Measurements from ENCODE around the gene RTF2.
A peak's percentile ranks its signal among the peaks of the same experiment; 100 is the strongest.
"Not testable (repeated sequence)": the region's sequence is repeated elsewhere in the genome, so short reads cannot be mapped to it uniquely, and the experiment has no call there.

RTF2 gene

GRCh38 chr20:56554869-56555268 lies 86.4 kb downstream of the RTF2 start:
- peak; percentile 23 for DNase-seq (ENCODE audit: low read depth)
- TF ChIP-seq CTCF (IDR thresholded peaks at IDR 0.05; ENCODE audit: control insufficient read depth, extremely low read depth, insufficient read depth): no peak

GRCh38 chr20:56558968-56559367 lies 90.5 kb downstream of the RTF2 start:
- no peak overlapping the region for H3K4me3 ChIP-seq (ENCODE audit: low read depth, low read length)
- no peak for TF ChIP-seq CTCF (IDR thresholded peaks at IDR 0.05; ENCODE audit: control insufficient read depth, extremely low read depth, insufficient read depth)
- no peak for DNase-seq (ENCODE audit: low read depth)

More at GRCh38 chr20:56554869-56555268, 86.4 kb downstream of the RTF2 start:
- no peak overlapping the region for H3K4me3 ChIP-seq (ENCODE audit: low read depth, low read length)

GRCh38 chr20:56564526-56564925 lies 96.1 kb downstream of the RTF2 start:
- H3K4me3 ChIP-seq (ENCODE audit: low read depth, low read length); DNase-seq (ENCODE audit: low read depth): not testable (repeated sequence)

GRCh38 chr20:56565511-56565910 lies 97.1 kb downstream of the RTF2 start:
- H3K4me3 ChIP-seq (ENCODE audit: low read depth, low read length): no peak overlapping the region
- TF ChIP-seq CTCF (IDR thresholded peaks at IDR 0.05; ENCODE audit: control insufficient read depth, extremely low read depth, insufficient read depth): no peak
- no peak for DNase-seq (ENCODE audit: low read depth)

DNA sequence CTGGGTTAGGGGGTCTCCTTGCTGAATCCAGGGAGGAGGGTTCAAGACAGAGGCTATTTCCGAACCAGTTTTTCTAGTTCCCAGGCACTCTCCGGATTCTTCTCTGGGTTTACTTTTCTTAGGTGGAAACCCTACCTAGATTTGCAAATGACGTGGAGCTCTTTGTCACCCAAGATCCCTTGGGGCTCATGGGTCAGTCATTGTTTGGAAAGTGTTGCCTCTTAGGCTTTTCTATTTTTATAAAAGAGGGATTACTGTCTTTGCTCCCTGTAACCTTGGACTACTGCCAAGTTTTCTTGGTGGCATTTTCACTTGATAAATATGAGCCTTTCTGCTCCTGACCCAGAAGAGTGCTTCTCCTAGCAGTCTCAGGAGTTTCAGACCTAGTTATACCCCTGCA lies 98.2 kb downstream of the RTF2 start:
- peak; percentile 7 for DNase-seq (ENCODE audit: low read depth)
- no peak for TF ChIP-seq CTCF (IDR thresholded peaks at IDR 0.05; ENCODE audit: control insufficient read depth, extremely low read depth, insufficient read depth)
- no peak overlapping the region for H3K4me3 ChIP-seq (ENCODE audit: low read depth, low read length)
